Neutrophil (primary cell): ENCODE results near the gene ABHD4.

Experiments used
- H3K27ac ChIP-seq: fragments of 200-600 bp; sonication (generic); 2 replicates; pipeline ENCODE4 v1.5.1; 2016; ENCODE audit warnings: mild to moderate bottlenecking, moderate library complexity
- H3K27me3 ChIP-seq: fragments of 200-600 bp; sonication (generic); 2 replicates; pipeline ENCODE4 v1.6.0; 2016; ENCODE audit warnings: mild to moderate bottlenecking
- H3K36me3 ChIP-seq: fragments of 200-600 bp; sonication (generic); 2 replicates; pipeline ENCODE4 v1.5.1; 2017
- H3K4me1 ChIP-seq, 2 experiments: fragments of 200-600 bp in 1 of 2; sonication (generic) in 1 of 2; 1 replicate in 1 of 2; 2 replicates in 1 of 2; pipeline versions ENCODE4 v1.5.1 to v1.6.1; 2013 to 2016; ENCODE audit warnings: low read depth in 1 of 2, low read length in 1 of 2, mild to moderate bottlenecking in 1 of 2, moderate library complexity in 1 of 2; ENCODE audit not compliant: control insufficient read depth in 1 of 2, insufficient read depth in 1 of 2
- H3K4me3 ChIP-seq, 2 experiments: fragments of 200-600 bp in 1 of 2; sonication (generic) in 1 of 2; 1 replicate in 1 of 2; 2 replicates in 1 of 2; pipeline ENCODE4 v1.5.1; 2013 to 2016; ENCODE audit warnings: low read depth in 1 of 2, low read length in 1 of 2, mild to moderate bottlenecking in 1 of 2, moderate library complexity in 1 of 2
- H3K9me3 ChIP-seq: fragments of 200-600 bp; sonication (generic); 2 replicates; pipeline ENCODE4 v1.5.1; 2016
- TF ChIP-seq, protein P1 (sequence below): fragments of 200-600 bp; sonication (generic); IDR thresholded peaks from 2 replicates; pipeline ENCODE4 v1.5.1; 2016; ENCODE audit warnings: antibody characterized with exemption

Gene ABHD4

GRCh38 chr14:22589096-22589839, 8.8 kb upstream of the ABHD4 start, which contains the start of gene DAD1:
DAD1 (minus strand) TSS chr14:22589224; CDS start chr14:22589157, 67 bp downstream.
- peaks cover 22% of the 10 kb centered on the region for H3K27me3 ChIP-seq
- H3K4me1 ChIP-seq, result peaks cover 20 to 24% of the 10 kb centered on the region in 2 experiments
- H3K4me3 ChIP-seq, result peak within 1 kb of the TSS; percentile 82 to 93
- H3K9me3 ChIP-seq, result no peaks in the 10 kb centered on the region
- H3K36me3 ChIP-seq, result no peaks in the 10 kb centered on the region
- TF ChIP-seq, protein P1, sequence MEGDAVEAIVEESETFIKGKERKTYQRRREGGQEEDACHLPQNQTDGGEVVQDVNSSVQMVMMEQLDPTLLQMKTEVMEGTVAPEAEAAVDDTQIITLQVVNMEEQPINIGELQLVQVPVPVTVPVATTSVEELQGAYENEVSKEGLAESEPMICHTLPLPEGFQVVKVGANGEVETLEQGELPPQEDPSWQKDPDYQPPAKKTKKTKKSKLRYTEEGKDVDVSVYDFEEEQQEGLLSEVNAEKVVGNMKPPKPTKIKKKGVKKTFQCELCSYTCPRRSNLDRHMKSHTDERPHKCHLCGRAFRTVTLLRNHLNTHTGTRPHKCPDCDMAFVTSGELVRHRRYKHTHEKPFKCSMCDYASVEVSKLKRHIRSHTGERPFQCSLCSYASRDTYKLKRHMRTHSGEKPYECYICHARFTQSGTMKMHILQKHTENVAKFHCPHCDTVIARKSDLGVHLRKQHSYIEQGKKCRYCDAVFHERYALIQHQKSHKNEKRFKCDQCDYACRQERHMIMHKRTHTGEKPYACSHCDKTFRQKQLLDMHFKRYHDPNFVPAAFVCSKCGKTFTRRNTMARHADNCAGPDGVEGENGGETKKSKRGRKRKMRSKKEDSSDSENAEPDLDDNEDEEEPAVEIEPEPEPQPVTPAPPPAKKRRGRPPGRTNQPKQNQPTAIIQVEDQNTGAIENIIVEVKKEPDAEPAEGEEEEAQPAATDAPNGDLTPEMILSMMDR, result peak; percentile 34
- peak within 1 kb of the TSS; percentile 89 for H3K27ac ChIP-seq

GRCh38 chr14:22593189-22593588, 4.9 kb upstream of the ABHD4 start:
- H3K27ac ChIP-seq, result no peak overlapping the region
- no peaks in the 10 kb centered on the region for H3K36me3 ChIP-seq
- no peaks in the 10 kb centered on the region for H3K9me3 ChIP-seq
- peaks cover 21 to 28% of the 10 kb centered on the region in 2 experiments for H3K4me1 ChIP-seq
- H3K4me3 ChIP-seq, result no peak overlapping the region
- TF ChIP-seq, protein P1, result no peak
- H3K27me3 ChIP-seq, result peaks cover 49% of the 10 kb centered on the region

DNA sequence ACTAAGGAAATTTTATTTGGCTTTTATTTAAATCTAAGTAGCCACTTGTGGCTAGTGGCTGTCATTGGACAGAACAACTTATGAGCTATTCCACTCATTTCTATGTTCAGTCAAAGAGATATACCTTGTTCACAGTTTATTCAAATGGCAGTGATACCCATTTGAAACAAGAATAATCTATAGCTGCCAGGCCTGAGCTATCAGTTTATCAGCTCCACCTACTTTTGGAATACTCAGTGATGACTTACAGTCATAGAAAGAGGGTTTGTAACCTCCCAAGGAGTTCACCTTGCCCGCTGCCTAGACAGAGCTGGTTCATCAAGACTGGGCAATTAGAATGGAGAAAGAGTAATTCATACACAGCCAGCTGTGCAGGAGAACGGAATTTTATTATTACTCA, 4.5 kb upstream of the ABHD4 start:
- TF ChIP-seq, protein P1, result no peak
- peaks cover 49% of the 10 kb centered on the region for H3K27me3 ChIP-seq
- H3K9me3 ChIP-seq, result no peaks in the 10 kb centered on the region
- no peak overlapping the region for H3K27ac ChIP-seq
- H3K4me1 ChIP-seq, result peaks cover 17 to 26% of the 10 kb centered on the region in 2 experiments
- H3K36me3 ChIP-seq, result no peaks in the 10 kb centered on the region
- no peak overlapping the region for H3K4me3 ChIP-seq

- peaks cover 49% of the 10 kb centered on the region for H3K27me3 ChIP-seq
- no peak overlapping the region for H3K27ac ChIP-seq
- H3K4me1 ChIP-seq, result peaks cover 21 to 28% of the 10 kb centered on the region in 2 experiments
- no peaks in the 10 kb centered on the region for H3K9me3 ChIP-seq
- no peaks in the 10 kb centered on the region for H3K36me3 ChIP-seq
- TF ChIP-seq, protein P1, result no peak
- no peak overlapping the region for H3K4me3 ChIP-seq
Observed at GRCh38 chr14:22594156-22594716, 3.9 kb upstream of the ABHD4 start.

GRCh38 chr14:22596354-22596879, 1.7 kb upstream of the ABHD4 start:
- Histone ChIP-seq H3K4me3 (no peak overlapping the region), H3K27ac (no peak overlapping the region), H3K36me3 (peaks cover under 1% of the 10 kb centered on the region), H3K4me1 (peaks cover 21% of the 10 kb centered on the region in 2 experiments), H3K27me3 (peaks cover 49% of the 10 kb centered on the region), H3K9me3 (no peaks in the 10 kb centered on the region)
- TF ChIP-seq, protein P1, result no peak
